ENCODE measurements around the gene CD274. TPM values are rescaled to one million over a fixed set of nuclear protein-coding genes. Genes with fewer than 3 reads are reported as not detected.

The CD274 gene
- total and polyA plus RNA-seq, 2 of the 8 experiments (the other 6 are each of a cell fraction or from before 2014, with no cell fraction given): 0.08 to 0.15 TPM

- TF ChIP-seq SP2 (IDR thresholded peaks at IDR 0.05; ENCODE audit: low read length) (no peak), ATF2 (IDR thresholded peaks at IDR 0.05; ENCODE audit: low read length) (no peak)
Observed at GRCh38 chr9:5445886-5446285, 4.5 kb upstream of the CD274 start (continued).
